MM.1S (cell line): ENCODE data around the gene NR5A2.

Experiments
- CTCF ChIP-seq: fragments of 300-600 bp; sonication (generic); IDR thresholded peaks from 2 replicates; pipeline ENCODE4 v1.5.1; 2016; ENCODE audit warnings: antibody characterized with exemption, low read length, mixed read lengths
- EZH2 ChIP-seq: fragments of 300-600 bp; sonication (generic); optimal IDR thresholded peaks from 2 replicates; pipeline ENCODE3; 2017; ENCODE audit warnings: low read depth, mild to moderate bottlenecking, antibody characterized with exemption, low read length, mixed read lengths
- EZH2phosphoT487 ChIP-seq: fragments of 300-600 bp; sonication (generic); IDR thresholded peaks from 2 replicates; pipeline ENCODE4 v1.6.1; 2018; ENCODE audit warnings: antibody characterized with exemption, low read length

GRCh38 chr1:200217703-200218102 is 190.2 kb downstream of the NR5A2 start:
- TF ChIP-seq EZH2 (no peak), EZH2phosphoT487 (no peak), CTCF (no peak)
